Testis (tissue), 3 donors: ENCODE data around the gene IGSF22. TPM values are rescaled to one million over a fixed set of nuclear protein-coding genes. Genes with fewer than 3 reads are reported as not detected.

Source experiments
- DNase-seq: peaks from one replicate; pipeline ENCODE4 v3.0.0-alpha.2; 2019
- H3K27ac ChIP-seq, 2 donors: fragments of 200-600 bp; sonication (generic); one replicate each; pipeline ENCODE4 v1.5.1; 2019
- H3K27me3 ChIP-seq: fragments of 200-600 bp; sonication (generic); one replicate; pipeline ENCODE4 v1.5.1; 2019
- H3K36me3 ChIP-seq: fragments of 200-600 bp; sonication (generic); one replicate; pipeline ENCODE4 v1.5.1; 2017; ENCODE audit warnings: low read depth; ENCODE audit errors: missing control alignments
- H3K4me1 ChIP-seq: fragments of 200-600 bp; sonication (generic); one replicate; pipeline ENCODE4 v1.5.1; 2019
- H3K4me3 ChIP-seq, 2 donors: fragments of 200-600 bp; sonication (generic); one replicate each; pipeline ENCODE4 v1.5.1; 2017 to 2019
- H3K9me3 ChIP-seq: fragments of 200-600 bp; sonication (generic); one replicate; pipeline ENCODE4 v1.5.1; 2017
- CTCF ChIP-seq, 3 experiments: fragments of 450-650 bp in 2 of 3; fragments of 200-600 bp in 1 of 3; sonication (generic) in 1 of 3; IDR thresholded peaks; one replicate each; pipeline ENCODE4 v1.5.1; 2016 to 2019; ENCODE audit warnings: antibody characterized with exemption in 3 of 3, mild to moderate bottlenecking in 2 of 3, moderate library complexity in 1 of 3
- POLR2A ChIP-seq: fragments of 450-650 bp; IDR thresholded peaks from one replicate; pipeline ENCODE4 v1.6.1; 2017; ENCODE audit warnings: antibody characterized with exemption, mild to moderate bottlenecking, moderate library complexity
- WGBS, 2 donors: methylation state at CpG; one replicate each; pipeline ENCODE4 v1.1.5; 2018; 5-methylcytosine and 5-hydroxymethylcytosine counted together
- intact Hi-C: fragments of 100-400 bp; cut with DNase I; formaldehyde crosslinking; loops from one replicate; pipeline ENCODE4 v1.15.1; 2023; ENCODE audit warnings: low total_unique reads
- polyA plus RNA-seq: library from polyadenylated mRNA; stranded (reverse); fragments of 350-450 nt; fragmentation: Illumina TruSeq; extraction: RNeasy Lipid Tissue Mini Kit (QIAGEN cat#74804); gene quantifications from one replicate; pipeline ENCODE4 v1.2.3, GENCODE V29; 2014; ENCODE audit warnings: low read depth, low replicate concordance; ENCODE audit not compliant: insufficient read depth
- total RNA-seq, 2 donors: library from RNA; depleted of rRNA; stranded (reverse); fragments of >200 nt; gene quantifications; one replicate each; pipeline ENCODE4 v1.2.3, GENCODE V29; 2016

Gene IGSF22
- total and polyA plus RNA-seq, 3 donors from 2014 or later: 0.94 to 1.7 (median 1.1) TPM

DNA sequence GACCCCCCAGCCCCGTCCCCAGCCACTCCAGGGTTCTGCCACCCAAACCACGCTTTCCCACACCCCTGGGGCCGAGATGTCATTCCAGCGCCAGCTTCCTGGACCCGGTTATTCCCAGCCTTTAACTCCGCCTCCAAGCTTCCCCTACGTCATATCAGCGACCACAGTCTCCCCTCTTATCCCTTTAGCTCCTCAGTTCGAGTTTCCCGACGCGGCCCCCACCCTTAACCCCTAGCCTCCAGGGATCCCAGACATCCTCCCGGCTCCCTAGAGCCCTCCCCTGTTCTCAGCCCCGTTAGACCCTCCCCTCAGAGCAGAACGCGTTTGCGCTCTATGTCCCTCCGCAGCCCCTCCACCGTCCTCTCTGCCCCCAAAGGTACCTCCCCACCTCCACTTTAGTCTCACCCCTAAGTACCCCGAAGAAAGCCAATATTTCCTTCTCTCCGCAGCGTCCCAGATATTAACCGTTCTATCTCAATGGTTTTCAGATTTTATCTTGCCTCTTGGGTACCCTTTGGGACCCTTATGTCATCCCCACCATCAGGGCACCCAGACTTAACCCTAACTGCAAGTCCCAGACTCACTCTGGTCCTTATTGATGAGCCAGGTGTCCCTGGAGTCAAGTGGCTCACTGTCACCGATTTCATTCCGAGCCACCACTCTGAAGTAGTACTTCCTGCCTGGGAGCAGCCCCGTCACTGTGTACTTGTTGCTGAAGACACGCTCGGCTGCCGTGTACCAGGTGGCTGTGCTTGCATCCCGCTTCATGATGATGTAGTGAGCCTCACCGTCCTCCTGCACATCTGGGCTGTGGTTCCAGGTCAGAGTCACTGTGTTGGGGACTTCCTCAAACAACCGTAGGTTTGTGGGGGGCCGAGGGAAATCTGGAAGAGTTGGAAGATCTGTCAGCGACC, 19.4 kb downstream of the IGSF22 start:
- H3K4me1 ChIP-seq: peaks cover 6% of the 10 kb centered on the region
- no peaks in the 10 kb centered on the region for H3K27me3 ChIP-seq
- intact Hi-C loops: no loop called here
- peak; percentile 72 for DNase-seq
- H3K4me3 ChIP-seq: peak overlapping the region; percentile 57
- TF ChIP-seq POLR2A (no peak), CTCF (IDR thresholded peaks at IDR 0.05) (no peak)
- no peaks in the 10 kb centered on the region for H3K9me3 ChIP-seq
- peak overlapping the region; percentile 32 to 80 for H3K27ac ChIP-seq
- WGBS, 2 donors: 1 to 13% methylated on average over 21 to 34 of the region's 34 CpGs
- no peaks in the 10 kb centered on the region for H3K36me3 ChIP-seq

GRCh38 chr11:18705651-18706281, 20.2 kb downstream of the IGSF22 start:
- Histone ChIP-seq H3K36me3 (no peaks in the 10 kb centered on the region), H3K4me1 (peaks cover 6% of the 10 kb centered on the region), H3K4me3 (peak overlapping the region; percentile 57), H3K9me3 (no peaks in the 10 kb centered on the region), H3K27ac (peak overlapping the region; percentile 32 to 80), H3K27me3 (no peaks in the 10 kb centered on the region)
- 1 to 3% methylated on average over 30 to 46 of the region's 46 CpGs for WGBS, 2 donors
- intact Hi-C loops: no loop called here
- TF ChIP-seq POLR2A (no peak), CTCF (IDR thresholded peaks at IDR 0.05) (no peak)
- peak; percentile 27 for DNase-seq

DNA sequence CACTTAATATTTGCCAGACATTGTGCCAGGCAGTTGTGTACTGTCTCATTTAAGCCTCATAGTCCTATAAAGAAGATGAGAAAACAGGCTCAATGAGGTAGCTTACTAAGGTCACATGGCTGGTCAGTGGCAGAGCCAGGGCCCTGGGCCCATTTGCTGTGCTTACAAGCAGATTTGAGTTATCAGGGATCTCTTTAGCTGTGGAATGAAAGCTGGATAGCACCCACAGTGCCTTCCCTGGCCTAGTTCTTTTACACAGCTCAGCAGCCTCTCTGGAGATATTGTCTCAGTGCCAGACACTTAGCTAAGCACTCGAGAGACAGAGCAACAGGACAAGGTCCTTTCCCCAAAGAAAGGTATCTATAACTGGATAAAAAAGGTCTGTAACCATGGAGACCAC, 21.3 kb downstream of the IGSF22 start:
- TF ChIP-seq POLR2A (no peak), CTCF (IDR thresholded peaks at IDR 0.05) (no peak)
- H3K9me3 ChIP-seq: no peaks in the 10 kb centered on the region
- no peak overlapping the region for H3K27ac ChIP-seq
- intact Hi-C loops: no loop called here
- H3K36me3 ChIP-seq: no peaks in the 10 kb centered on the region
- WGBS, 2 donors: 25 to 31% methylated on average over 1 of the region's 1 CpG
- peaks cover 13% of the 10 kb centered on the region for H3K4me1 ChIP-seq
- no peak overlapping the region for H3K4me3 ChIP-seq
- H3K27me3 ChIP-seq: no peaks in the 10 kb centered on the region
- no peak for DNase-seq

DNA sequence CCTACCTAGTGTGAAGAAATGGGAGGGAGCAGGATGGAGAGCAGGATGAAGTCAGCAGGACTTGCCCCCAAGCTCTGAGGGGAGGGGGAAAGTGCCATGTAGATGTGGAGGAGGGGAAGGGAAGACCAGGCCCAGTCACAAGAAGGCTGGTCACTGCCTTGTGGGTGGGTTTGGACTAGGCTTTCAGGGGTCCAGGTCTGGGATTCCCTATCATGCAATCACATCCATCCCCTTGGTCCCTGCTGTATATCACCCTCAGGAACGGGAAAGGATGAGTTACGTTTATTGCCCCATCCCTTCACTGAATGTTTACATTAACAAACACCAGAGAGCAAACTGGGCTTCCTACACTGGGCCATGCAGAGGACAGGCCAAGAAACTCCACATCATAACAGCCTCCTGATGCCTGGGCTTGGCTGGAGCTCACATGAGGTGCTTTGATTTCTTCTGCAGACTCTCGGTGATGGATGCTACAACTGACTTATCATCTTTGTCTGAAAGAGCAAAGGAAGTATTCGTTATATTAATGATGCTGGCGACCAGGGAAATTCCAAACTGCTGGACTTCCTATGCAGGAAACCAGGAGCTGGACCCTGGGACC, 21.8 kb downstream of the IGSF22 start:
- intact Hi-C loops: no loop called here
- 84 to 86% methylated on average over 5 of the region's 5 CpGs for WGBS, 2 donors

More for the DNA sequence above, 21.8 kb downstream of the IGSF22 start:
- H3K36me3 ChIP-seq: no peaks in the 10 kb centered on the region
- H3K4me1 ChIP-seq: peaks cover 19% of the 10 kb centered on the region
- H3K4me3 ChIP-seq: no peak overlapping the region
- DNase-seq: no peak
- TF ChIP-seq CTCF (IDR thresholded peaks at IDR 0.05) (no peak), POLR2A (no peak)
- H3K27me3 ChIP-seq: no peaks in the 10 kb centered on the region
- no peak overlapping the region for H3K27ac ChIP-seq
- H3K9me3 ChIP-seq: no peaks in the 10 kb centered on the region
